ENCODE data around the gene RNU2-1. TPM values are rescaled to one million over a fixed set of nuclear protein-coding genes. Genes with fewer than 3 reads are reported as not detected.
"Not testable (repeated sequence)": the region's sequence is repeated elsewhere in the genome, so short reads cannot be mapped to it uniquely, and the experiment has no call there.

RNU2-1 gene
- total RNA-seq (2014; rRNA removed; shearing (Covaris generic)) = not detected in 2 replicates

DNA sequence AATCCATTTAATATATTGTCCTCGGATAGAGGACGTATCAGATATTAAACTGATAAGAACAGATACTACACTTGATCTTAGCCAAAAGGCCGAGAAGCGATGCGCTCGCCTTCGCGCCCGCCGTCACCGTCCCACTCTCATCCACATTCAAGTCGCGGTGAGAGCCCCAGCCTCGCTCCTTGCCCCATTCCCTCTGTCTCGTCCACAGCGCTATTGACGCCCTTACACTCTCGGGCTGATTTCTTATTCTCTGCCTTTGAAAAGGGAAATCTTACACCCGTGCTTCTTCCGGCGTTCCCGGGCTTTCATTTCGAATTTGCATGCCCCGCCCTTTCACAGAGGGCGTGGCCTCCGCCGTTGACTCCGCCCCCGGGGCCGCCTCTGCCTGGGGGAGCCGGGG is at the start of gene RNU2-1:
RNU2-1 (minus strand) TSS at position 101 of the 400 bp plus-strand sequence.
- not testable (repeated sequence) for DNase-seq; H3K36me3 ChIP-seq (replicated peaks; ENCODE audit: control insufficient read depth, insufficient read depth, low read length); H3K27me3 ChIP-seq (ENCODE audit: control insufficient read depth, insufficient read depth, low read length); H3K4me3 ChIP-seq (ENCODE audit: insufficient read depth, low read depth, low read length)

DNA sequence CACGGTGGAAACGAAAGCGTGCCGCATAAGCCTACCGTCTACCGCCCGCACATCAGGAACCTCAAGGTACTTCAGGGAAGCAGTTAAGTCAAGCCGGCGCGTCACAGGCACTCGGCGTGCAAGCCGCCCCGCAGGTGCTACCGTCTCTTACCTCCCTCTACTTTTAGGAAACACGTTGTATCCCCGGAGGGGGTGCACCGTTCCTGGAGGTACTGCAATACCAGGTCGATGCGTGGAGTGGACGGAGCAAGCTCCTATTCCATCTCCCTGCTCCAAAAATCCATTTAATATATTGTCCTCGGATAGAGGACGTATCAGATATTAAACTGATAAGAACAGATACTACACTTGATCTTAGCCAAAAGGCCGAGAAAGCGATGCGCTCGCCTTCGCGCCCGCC is 39.1 kb upstream of the RNU2-1 start:
- H3K36me3 ChIP-seq (replicated peaks; ENCODE audit: control insufficient read depth, insufficient read depth, low read length); H3K4me3 ChIP-seq (ENCODE audit: insufficient read depth, low read depth, low read length); DNase-seq; H3K27me3 ChIP-seq (ENCODE audit: control insufficient read depth, insufficient read depth, low read length): not testable (repeated sequence)

GRCh38 chr17:43272483-43272882 is 38.7 kb upstream of the RNU2-1 start:
- not testable (repeated sequence) for H3K27me3 ChIP-seq (ENCODE audit: control insufficient read depth, insufficient read depth, low read length); H3K4me3 ChIP-seq (ENCODE audit: insufficient read depth, low read depth, low read length); DNase-seq

GRCh38 chr17:43270552-43271504 is 37.1 kb upstream of the RNU2-1 start:
- H3K36me3 ChIP-seq (replicated peaks; ENCODE audit: control insufficient read depth, insufficient read depth, low read length); DNase-seq; H3K27me3 ChIP-seq (ENCODE audit: control insufficient read depth, insufficient read depth, low read length); H3K4me3 ChIP-seq (ENCODE audit: insufficient read depth, low read depth, low read length): not testable (repeated sequence)

More at GRCh38 chr17:43272483-43272882, 38.7 kb upstream of the RNU2-1 start:
- H3K36me3 ChIP-seq (replicated peaks; ENCODE audit: control insufficient read depth, insufficient read depth, low read length) = not testable (repeated sequence)

DNA sequence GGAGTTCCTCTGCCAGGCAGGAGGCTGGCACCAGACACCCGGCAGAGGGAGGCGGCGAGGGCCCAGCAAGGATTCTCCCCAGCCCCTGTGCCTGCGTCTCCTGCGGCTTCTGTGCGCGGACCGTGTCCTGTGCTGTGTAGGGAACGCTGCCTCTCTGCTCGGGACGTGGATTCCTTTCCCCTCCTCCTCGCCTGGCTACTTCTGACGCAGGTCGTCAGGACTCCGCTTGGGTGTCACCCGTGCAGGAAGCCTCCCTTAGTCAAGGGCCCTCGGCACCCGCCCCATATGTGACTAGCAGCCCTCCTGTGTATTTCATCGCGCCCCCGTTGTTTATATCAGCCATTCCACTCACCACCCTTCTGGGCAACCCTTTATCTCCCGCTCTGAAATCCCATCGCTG is 12.7 kb upstream of the RNU2-1 start:
- not testable (repeated sequence) for DNase-seq; H3K4me3 ChIP-seq (ENCODE audit: insufficient read depth, low read depth, low read length); H3K27me3 ChIP-seq (ENCODE audit: control insufficient read depth, insufficient read depth, low read length); H3K36me3 ChIP-seq (replicated peaks; ENCODE audit: control insufficient read depth, insufficient read depth, low read length)

DNA sequence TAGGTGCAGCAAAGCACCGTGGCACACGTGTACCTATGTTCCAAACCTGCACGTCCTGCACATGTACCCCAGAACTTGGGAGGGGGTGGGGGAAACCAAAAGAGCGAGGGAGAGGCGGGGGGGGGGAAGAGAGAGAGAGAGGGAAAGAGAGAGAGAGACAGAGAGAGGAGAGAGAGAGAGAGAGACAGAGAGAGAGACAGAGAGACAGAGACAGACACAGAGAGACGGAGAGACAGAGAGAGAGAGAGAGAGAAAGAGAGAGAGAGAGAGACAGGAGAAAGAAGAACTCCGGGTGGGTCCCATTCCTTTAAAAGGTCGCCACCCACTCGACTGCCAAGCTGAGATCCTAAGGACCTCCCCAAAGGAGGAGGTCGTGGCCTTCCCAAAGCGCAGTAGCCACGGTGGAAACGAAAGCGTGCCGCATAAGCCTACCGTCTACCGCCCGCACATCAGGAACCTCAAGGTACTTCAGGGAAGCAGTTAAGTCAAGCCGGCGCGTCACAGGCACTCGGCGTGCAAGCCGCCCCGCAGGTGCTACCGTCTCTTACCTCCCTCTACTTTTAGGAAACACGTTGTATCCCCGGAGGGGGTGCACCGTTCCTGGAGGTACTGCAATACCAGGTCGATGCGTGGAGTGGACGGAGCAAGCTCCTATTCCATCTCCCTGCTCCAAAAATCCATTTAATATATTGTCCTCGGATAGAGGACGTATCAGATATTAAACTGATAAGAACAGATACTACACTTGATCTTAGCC is 7.0 kb upstream of the RNU2-1 start:
- DNase-seq; H3K27me3 ChIP-seq (ENCODE audit: control insufficient read depth, insufficient read depth, low read length); H3K36me3 ChIP-seq (replicated peaks; ENCODE audit: control insufficient read depth, insufficient read depth, low read length); H3K4me3 ChIP-seq (ENCODE audit: insufficient read depth, low read depth, low read length): not testable (repeated sequence)

DNA sequence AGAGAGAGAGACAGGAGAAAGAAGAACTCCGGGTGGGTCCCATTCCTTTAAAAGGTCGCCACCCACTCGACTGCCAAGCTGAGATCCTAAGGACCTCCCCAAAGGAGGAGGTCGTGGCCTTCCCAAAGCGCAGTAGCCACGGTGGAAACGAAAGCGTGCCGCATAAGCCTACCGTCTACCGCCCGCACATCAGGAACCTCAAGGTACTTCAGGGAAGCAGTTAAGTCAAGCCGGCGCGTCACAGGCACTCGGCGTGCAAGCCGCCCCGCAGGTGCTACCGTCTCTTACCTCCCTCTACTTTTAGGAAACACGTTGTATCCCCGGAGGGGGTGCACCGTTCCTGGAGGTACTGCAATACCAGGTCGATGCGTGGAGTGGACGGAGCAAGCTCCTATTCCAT is 5.8 kb upstream of the RNU2-1 start:
- not testable (repeated sequence) for DNase-seq; H3K27me3 ChIP-seq (ENCODE audit: control insufficient read depth, insufficient read depth, low read length); H3K4me3 ChIP-seq (ENCODE audit: insufficient read depth, low read depth, low read length); H3K36me3 ChIP-seq (replicated peaks; ENCODE audit: control insufficient read depth, insufficient read depth, low read length)

DNA sequence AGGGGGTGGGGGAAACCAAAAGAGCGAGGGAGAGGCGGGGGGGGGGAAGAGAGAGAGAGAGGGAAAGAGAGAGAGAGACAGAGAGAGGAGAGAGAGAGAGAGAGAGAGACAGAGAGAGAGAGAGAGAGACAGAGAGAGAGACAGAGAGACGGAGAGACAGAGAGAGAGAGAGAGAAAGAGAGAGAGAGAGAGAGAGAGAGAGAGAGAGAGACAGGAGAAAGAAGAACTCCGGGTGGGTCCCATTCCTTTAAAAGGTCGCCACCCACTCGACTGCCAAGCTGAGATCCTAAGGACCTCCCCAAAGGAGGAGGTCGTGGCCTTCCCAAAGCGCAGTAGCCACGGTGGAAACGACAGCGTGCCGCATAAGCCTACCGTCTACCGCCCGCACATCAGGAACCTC is 514 bp downstream of the RNU2-1 start:
- not testable (repeated sequence) for H3K36me3 ChIP-seq (replicated peaks; ENCODE audit: control insufficient read depth, insufficient read depth, low read length); H3K27me3 ChIP-seq (ENCODE audit: control insufficient read depth, insufficient read depth, low read length); DNase-seq; H3K4me3 ChIP-seq (ENCODE audit: insufficient read depth, low read depth, low read length)

DNA sequence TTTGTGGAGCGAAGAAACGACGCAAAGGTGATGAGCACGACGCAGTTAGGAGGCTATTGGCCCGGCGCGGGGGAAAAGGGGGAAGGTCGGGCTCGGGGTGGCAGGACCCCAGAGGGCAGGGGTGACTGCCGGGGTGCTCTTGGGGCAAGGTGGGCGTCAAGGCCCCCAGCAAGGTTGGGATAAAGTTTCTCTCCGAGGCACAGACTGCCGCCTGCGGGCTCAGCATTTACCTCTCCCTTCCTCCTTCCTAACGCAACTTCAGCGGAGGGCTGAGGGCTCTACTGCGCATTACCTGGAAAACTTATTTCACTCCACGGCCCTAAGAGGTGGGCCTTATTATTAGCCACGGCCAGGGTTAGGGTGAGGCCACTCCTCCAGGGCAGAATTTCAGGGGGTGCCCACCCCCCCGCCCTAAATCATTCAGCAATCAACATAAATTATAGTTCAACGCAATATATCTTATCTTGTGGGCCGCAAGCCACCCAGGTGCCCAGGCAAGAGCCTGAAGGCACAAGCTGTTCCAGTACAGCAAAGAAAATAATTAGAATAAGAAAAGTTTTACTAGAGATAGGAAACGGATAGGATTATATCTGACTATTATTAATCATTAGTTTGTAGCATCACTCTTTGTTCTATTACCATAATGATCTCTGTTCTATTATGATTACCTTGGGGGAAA is 1.6 kb downstream of the RNU2-1 start:
- not testable (repeated sequence) for DNase-seq; H3K36me3 ChIP-seq (replicated peaks; ENCODE audit: control insufficient read depth, insufficient read depth, low read length); H3K27me3 ChIP-seq (ENCODE audit: control insufficient read depth, insufficient read depth, low read length); H3K4me3 ChIP-seq (ENCODE audit: insufficient read depth, low read depth, low read length)

DNA sequence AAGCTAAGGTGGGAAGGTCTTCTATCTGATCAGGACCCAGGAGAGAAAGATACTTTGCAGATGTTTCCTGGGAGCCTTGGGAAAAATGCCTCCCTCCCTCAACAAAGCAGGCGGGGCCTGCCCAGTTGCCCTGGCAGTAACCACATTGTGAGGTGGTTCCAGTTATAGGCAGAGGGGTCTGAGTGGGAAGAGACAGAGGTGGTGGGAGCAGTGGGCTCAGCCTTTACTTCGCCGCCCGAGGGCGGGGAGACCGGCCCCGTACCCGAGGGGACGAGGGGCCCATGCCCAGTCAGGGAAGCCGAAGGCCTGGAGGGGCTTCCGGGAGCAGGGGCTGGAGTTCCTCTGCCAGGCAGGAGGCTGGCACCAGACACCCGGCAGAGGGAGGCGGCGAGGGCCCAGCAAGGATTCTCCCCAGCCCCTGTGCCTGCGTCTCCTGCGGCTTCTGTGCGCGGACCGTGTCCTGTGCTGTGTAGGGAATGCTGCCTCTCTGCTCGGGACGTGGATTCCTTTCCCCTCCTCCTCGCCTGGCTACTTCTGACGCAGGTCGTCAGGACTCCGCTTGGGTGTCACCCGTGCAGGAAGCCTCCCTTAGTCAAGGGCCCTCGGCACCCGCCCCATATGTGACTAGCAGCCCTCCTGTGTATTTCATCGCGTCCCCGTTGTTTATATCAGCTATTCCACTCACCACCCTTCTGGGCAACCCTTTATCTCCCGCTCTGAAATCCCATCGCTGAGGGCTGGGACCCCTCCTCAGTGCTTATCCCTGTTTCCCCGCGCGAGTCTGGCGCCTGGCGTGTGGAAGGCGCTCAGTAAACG is 2.4 kb downstream of the RNU2-1 start:
- H3K4me3 ChIP-seq (ENCODE audit: insufficient read depth, low read depth, low read length); H3K36me3 ChIP-seq (replicated peaks; ENCODE audit: control insufficient read depth, insufficient read depth, low read length); H3K27me3 ChIP-seq (ENCODE audit: control insufficient read depth, insufficient read depth, low read length); DNase-seq: not testable (repeated sequence)

- H3K4me3 ChIP-seq (ENCODE audit: insufficient read depth, low read depth, low read length); H3K27me3 ChIP-seq (ENCODE audit: control insufficient read depth, insufficient read depth, low read length); DNase-seq; H3K36me3 ChIP-seq (replicated peaks; ENCODE audit: control insufficient read depth, insufficient read depth, low read length): not testable (repeated sequence)
Measured at GRCh38 chr17:43228020-43228782, 5.6 kb downstream of the RNU2-1 start, which contains the start of gene CCDC200. Gene CCDC200 (minus strand): TSS chr17:43228623. CDS start chr17:43228554, 69 bp downstream.

GRCh38 chr17:43226393-43226792 is 7.4 kb downstream of the RNU2-1 start:
- DNase-seq = no peak
- no peaks in the 10 kb centered on the region for H3K36me3 ChIP-seq (replicated peaks; ENCODE audit: control insufficient read depth, insufficient read depth, low read length)
- H3K27me3 ChIP-seq (ENCODE audit: control insufficient read depth, insufficient read depth, low read length) = no peaks in the 10 kb centered on the region
- H3K4me3 ChIP-seq (ENCODE audit: insufficient read depth, low read depth, low read length) = no peak overlapping the region

GRCh38 chr17:43224146-43224705 is 9.6 kb downstream of the RNU2-1 start:
- DNase-seq = no peak
- H3K4me3 ChIP-seq (ENCODE audit: insufficient read depth, low read depth, low read length) = no peak overlapping the region
- no peaks in the 10 kb centered on the region for H3K36me3 ChIP-seq (replicated peaks; ENCODE audit: control insufficient read depth, insufficient read depth, low read length)
- H3K27me3 ChIP-seq (ENCODE audit: control insufficient read depth, insufficient read depth, low read length) = no peaks in the 10 kb centered on the region
